IPS-15b (cell line): ENCODE measurements around the gene NEUROG2.
A peak's percentile ranks its signal among the peaks of the same experiment; 100 is the strongest.
"Not testable (repeated sequence)": the region's sequence is repeated elsewhere in the genome, so short reads cannot be mapped to it uniquely, and the experiment has no call there.

ENCODE experiments used
- H3K27me3 ChIP-seq: one replicate; pipeline ENCODE4 v1.6.1; 2013; ENCODE audit warnings: low read length; ENCODE audit not compliant: control insufficient read depth, insufficient read depth
- H3K36me3 ChIP-seq: one replicate; pipeline ENCODE4 v1.6.1; 2013; ENCODE audit warnings: low read length; ENCODE audit not compliant: control insufficient read depth, insufficient read depth
- H3K4me1 ChIP-seq: one replicate; pipeline ENCODE4 v1.6.1; 2013; ENCODE audit warnings: mild to moderate bottlenecking, low read length; ENCODE audit not compliant: control insufficient read depth, insufficient read depth
- H3K4me3 ChIP-seq: one replicate; pipeline ENCODE4 v1.5.1; 2013; ENCODE audit warnings: low read depth, low read length
- H3K9ac ChIP-seq: one replicate; pipeline ENCODE4 v1.6.1; 2013; ENCODE audit warnings: low read depth, mild to moderate bottlenecking, low read length
- H3K9me3 ChIP-seq: one replicate; pipeline ENCODE4 v1.6.1; 2013; ENCODE audit warnings: mild to moderate bottlenecking, low read length; ENCODE audit not compliant: control insufficient read depth, insufficient read depth

Gene NEUROG2

GRCh38 chr4:112516066-112516470 lies at the start of gene NEUROG2:
NEUROG2 (minus strand) TSS chr4:112516180; CDS start chr4:112515475, 705 bp downstream.
- Histone ChIP-seq H3K4me3 (peak within 1 kb of the TSS; percentile 60), H3K27me3 (peaks cover 93% of the 10 kb centered on the region), H3K9ac (peak within 1 kb of the TSS; percentile 19)

GRCh38 chr4:112564706-112565270 lies 48.8 kb upstream of the NEUROG2 start:
- Histone ChIP-seq H3K36me3 (no peaks in the 10 kb centered on the region), H3K4me1 (no peaks in the 10 kb centered on the region), H3K9me3 (no peaks in the 10 kb centered on the region), H3K9ac (no peak overlapping the region), H3K4me3 (no peak overlapping the region), H3K27me3 (no peaks in the 10 kb centered on the region)

More at GRCh38 chr4:112516066-112516470, at the start of gene NEUROG2:
- no peaks in the 10 kb centered on the region for H3K9me3 ChIP-seq
- peaks cover 30% of the 10 kb centered on the region for H3K4me1 ChIP-seq
- no peaks in the 10 kb centered on the region for H3K36me3 ChIP-seq

GRCh38 chr4:112563431-112564200 lies 47.6 kb upstream of the NEUROG2 start:
- H3K9me3 ChIP-seq: no peaks in the 10 kb centered on the region
- no peaks in the 10 kb centered on the region for H3K4me1 ChIP-seq
- H3K36me3 ChIP-seq: no peaks in the 10 kb centered on the region
- H3K27me3 ChIP-seq: no peaks in the 10 kb centered on the region
- H3K4me3 ChIP-seq: no peak overlapping the region
- no peak overlapping the region for H3K9ac ChIP-seq

- no peaks in the 10 kb centered on the region for H3K9me3 ChIP-seq
- H3K9ac ChIP-seq: no peak overlapping the region
- H3K4me1 ChIP-seq: no peaks in the 10 kb centered on the region
- no peak overlapping the region for H3K4me3 ChIP-seq
- H3K27me3 ChIP-seq: no peaks in the 10 kb centered on the region
- no peaks in the 10 kb centered on the region for H3K36me3 ChIP-seq
Observed at GRCh38 chr4:112562254-112562879, 46.4 kb upstream of the NEUROG2 start.

- H3K27me3 ChIP-seq: no peaks in the 10 kb centered on the region
- no peaks in the 10 kb centered on the region for H3K36me3 ChIP-seq
- no peaks in the 10 kb centered on the region for H3K4me1 ChIP-seq
- no peak overlapping the region for H3K4me3 ChIP-seq
- no peak overlapping the region for H3K9ac ChIP-seq
- H3K9me3 ChIP-seq: no peaks in the 10 kb centered on the region
Observed at GRCh38 chr4:112560084-112560483, 44.1 kb upstream of the NEUROG2 start.

- H3K27me3 ChIP-seq: no peaks in the 10 kb centered on the region
- H3K4me1 ChIP-seq: no peaks in the 10 kb centered on the region
- H3K9me3 ChIP-seq: no peaks in the 10 kb centered on the region
- no peak overlapping the region for H3K9ac ChIP-seq
- no peak overlapping the region for H3K4me3 ChIP-seq
- no peaks in the 10 kb centered on the region for H3K36me3 ChIP-seq
Observed at GRCh38 chr4:112559053-112559452, 43.1 kb upstream of the NEUROG2 start.

GRCh38 chr4:112557676-112558411 lies 41.9 kb upstream of the NEUROG2 start:
- Histone ChIP-seq H3K9ac (no peak overlapping the region), H3K27me3 (no peaks in the 10 kb centered on the region), H3K4me3 (no peak overlapping the region), H3K9me3 (no peaks in the 10 kb centered on the region), H3K4me1 (no peaks in the 10 kb centered on the region), H3K36me3 (no peaks in the 10 kb centered on the region)

- H3K36me3 ChIP-seq: not testable (repeated sequence)
Observed at GRCh38 chr4:112554271-112554670, 38.3 kb upstream of the NEUROG2 start.

GRCh38 chr4:112552668-112553067 lies 36.7 kb upstream of the NEUROG2 start:
- Histone ChIP-seq H3K4me1 (no peaks in the 10 kb centered on the region), H3K4me3 (no peak overlapping the region), H3K9me3 (no peaks in the 10 kb centered on the region), H3K27me3 (no peaks in the 10 kb centered on the region), H3K9ac (no peak overlapping the region), H3K36me3 (no peaks in the 10 kb centered on the region)

More at GRCh38 chr4:112554271-112554670, 38.3 kb upstream of the NEUROG2 start:
- not testable (repeated sequence) for H3K27me3 ChIP-seq, H3K4me3 ChIP-seq, H3K9ac ChIP-seq, H3K4me1 ChIP-seq, H3K9me3 ChIP-seq

GRCh38 chr4:112550728-112551127 lies 34.7 kb upstream of the NEUROG2 start:
- H3K4me1 ChIP-seq: no peaks in the 10 kb centered on the region
- H3K27me3 ChIP-seq: no peaks in the 10 kb centered on the region
- no peak overlapping the region for H3K9ac ChIP-seq
- no peak overlapping the region for H3K4me3 ChIP-seq
- H3K9me3 ChIP-seq: no peaks in the 10 kb centered on the region
- no peaks in the 10 kb centered on the region for H3K36me3 ChIP-seq

GRCh38 chr4:112546476-112546875 lies 30.5 kb upstream of the NEUROG2 start:
- H3K4me3 ChIP-seq: no peak overlapping the region
- H3K36me3 ChIP-seq: no peaks in the 10 kb centered on the region
- H3K9me3 ChIP-seq: no peaks in the 10 kb centered on the region
- no peaks in the 10 kb centered on the region for H3K4me1 ChIP-seq
- H3K27me3 ChIP-seq: no peaks in the 10 kb centered on the region
- H3K9ac ChIP-seq: no peak overlapping the region
